CD4-positive, CD25-positive, alpha-beta regulatory T cell (primary cell): ENCODE measurements around the gene DDX54. TPM values are rescaled to one million over a fixed set of nuclear protein-coding genes. Genes with fewer than 3 reads are reported as not detected.

Source experiments
- ATAC-seq, 2 donors: fragments of 150-1000 bp; cut with Tn5 transposase; one replicate each; pipeline ENCODE4 v1.10.0; 2021; ENCODE audit warnings: low read depth in 2 of 2, moderate number of reproducible peaks in 2 of 2, moderate library complexity in 1 of 2
- DNase-seq, 3 donors: peaks; one replicate each; pipeline versions ENCODE4 v3.0.0 to v3.0.0-alpha.2; 2012 to 2022; ENCODE audit warnings: mixed read lengths in 1 of 3
- H3K27ac ChIP-seq: one replicate; pipeline ENCODE4 v1.7.0; 2013; ENCODE audit warnings: mild to moderate bottlenecking, low read length; ENCODE audit not compliant: insufficient read depth, poor library complexity, severe bottlenecking
- H3K27me3 ChIP-seq: one replicate; pipeline ENCODE4 v1.7.0; 2013; ENCODE audit warnings: low read length; ENCODE audit not compliant: control insufficient read depth, insufficient read depth
- H3K36me3 ChIP-seq: one replicate; pipeline ENCODE4 v1.7.0; 2013; ENCODE audit warnings: mild to moderate bottlenecking, low read length, moderate library complexity; ENCODE audit not compliant: control insufficient read depth, insufficient read depth
- H3K4me1 ChIP-seq: 2 replicates; pipeline ENCODE4 v1.7.0; 2013; ENCODE audit warnings: mild to moderate bottlenecking, low read length; ENCODE audit not compliant: insufficient read depth, control insufficient read depth, poor library complexity, severe bottlenecking
- H3K4me3 ChIP-seq: one replicate; pipeline ENCODE4 v1.7.0; 2013; ENCODE audit warnings: low read depth, mild to moderate bottlenecking, low read length, moderate library complexity
- H3K9me3 ChIP-seq, 2 experiments: 1 replicate in 1 of 2; 2 replicates in 1 of 2; pipeline ENCODE4 v1.7.0; 2013; ENCODE audit warnings: low read length in 2 of 2, mild to moderate bottlenecking in 1 of 2, moderate library complexity in 1 of 2; ENCODE audit not compliant: control insufficient read depth in 2 of 2
- H3K27ac Mint-ChIP-seq, 3 donors: one replicate each; pipeline ENCODE4 v1.8.0; 2020 to 2022; ENCODE audit warnings: mild to moderate bottlenecking in 3 of 3, mixed read lengths in 3 of 3, moderate library complexity in 2 of 3
- H3K27me3 Mint-ChIP-seq: one replicate; pipeline ENCODE4 v1.8.0; 2022; ENCODE audit warnings: mild to moderate bottlenecking, mixed read lengths
- H3K36me3 Mint-ChIP-seq: one replicate; pipeline ENCODE4 v1.8.0; 2020; ENCODE audit warnings: mixed read lengths
- H3K4me1 Mint-ChIP-seq, 4 donors: one replicate each; pipeline ENCODE4 v1.8.0; 2020 to 2022; ENCODE audit warnings: mixed read lengths in 4 of 4, mild to moderate bottlenecking in 1 of 4
- H3K4me3 Mint-ChIP-seq, 4 donors: one replicate each; pipeline ENCODE4 v1.8.0; 2020 to 2022; ENCODE audit warnings: mild to moderate bottlenecking in 4 of 4, mixed read lengths in 4 of 4, moderate library complexity in 3 of 4
- H3K9me3 Mint-ChIP-seq, 7 donors: one replicate each; pipeline ENCODE4 v1.8.0; 2020 to 2022; ENCODE audit warnings: mixed read lengths in 7 of 7, mild to moderate bottlenecking in 3 of 7, moderate library complexity in 2 of 7
- polyA plus RNA-seq, 4 donors: library from polyadenylated mRNA; unstranded; fragments of 300-500 nt; fragmentation: Illumina TruSeq; gene quantifications; one replicate each; pipeline ENCODE4 v1.2.3, GENCODE V29; 2021
- total RNA-seq: library from RNA; stranded (reverse); gene quantifications from one replicate; pipeline ENCODE4 v1.2.3, GENCODE V29; 2022

DDX54 gene
- total and polyA plus RNA-seq, 5 donors from 2014 or later = 12.5 to 75.5 (median 18.4) TPM

GRCh38 chr12:113163030-113163360, 22.3 kb downstream of the DDX54 start:
- Mint-ChIP-seq H3K4me3 (peak overlapping the region in 1 of 4 donors; percentile 15), H3K27me3 (no peaks in the 10 kb centered on the region), H3K36me3 (peaks cover 22% of the 10 kb centered on the region), H3K27ac (no peak overlapping the region), H3K9me3 (no peaks in the 10 kb centered on the region), H3K4me1 (no peaks in the 10 kb centered on the region)
- Histone ChIP-seq H3K9me3 (no peaks in the 10 kb centered on the region), H3K4me1 (no peaks in the 10 kb centered on the region), H3K27ac (no peak overlapping the region), H3K36me3 (peaks cover 86% of the 10 kb centered on the region), H3K27me3 (no peaks in the 10 kb centered on the region), H3K4me3 (no peak overlapping the region)
- ATAC-seq (no peak), DNase-seq (no peak)

- H3K9me3 Mint-ChIP-seq = no peaks in the 10 kb centered on the region
- Histone ChIP-seq H3K4me1 (no peaks in the 10 kb centered on the region), H3K36me3 (peaks cover 82% of the 10 kb centered on the region), H3K9me3 (no peaks in the 10 kb centered on the region), H3K27ac (no peak overlapping the region), H3K4me3 (no peak overlapping the region), H3K27me3 (no peaks in the 10 kb centered on the region)
- DNase-seq (no peak), ATAC-seq (no peak)
- H3K36me3 Mint-ChIP-seq = peaks cover 22% of the 10 kb centered on the region
- no peaks in the 10 kb centered on the region for H3K27me3 Mint-ChIP-seq
- H3K4me3 Mint-ChIP-seq = peak overlapping the region in 1 of 4 donors; percentile 15
- H3K27ac Mint-ChIP-seq = no peak overlapping the region
- no peaks in the 10 kb centered on the region for H3K4me1 Mint-ChIP-seq
Observed at GRCh38 chr12:113162102-113163029, 22.9 kb downstream of the DDX54 start.

GRCh38 chr12:113161415-113162016, 23.8 kb downstream of the DDX54 start:
- ATAC-seq = no peak
- no peaks in the 10 kb centered on the region for H3K27me3 Mint-ChIP-seq
- H3K4me3 Mint-ChIP-seq = no peak overlapping the region

GRCh38 chr12:113159937-113160336, 25.3 kb downstream of the DDX54 start:
- H3K36me3 ChIP-seq = peaks cover 59% of the 10 kb centered on the region
- no peak for ATAC-seq
- H3K27me3 Mint-ChIP-seq = no peaks in the 10 kb centered on the region

More at GRCh38 chr12:113161415-113162016, 23.8 kb downstream of the DDX54 start:
- no peaks in the 10 kb centered on the region for H3K27me3 ChIP-seq
- no peak overlapping the region for H3K27ac ChIP-seq
- DNase-seq = no peak
- H3K36me3 Mint-ChIP-seq = peaks cover 25% of the 10 kb centered on the region
- no peaks in the 10 kb centered on the region for H3K9me3 Mint-ChIP-seq
- H3K4me1 Mint-ChIP-seq = peaks cover 0 to 6% (median 1%) of the 10 kb centered on the region in 4 donors
- peaks cover 74% of the 10 kb centered on the region for H3K36me3 ChIP-seq
- H3K27ac Mint-ChIP-seq = no peak overlapping the region
- H3K4me1 ChIP-seq = no peaks in the 10 kb centered on the region
- no peaks in the 10 kb centered on the region for H3K9me3 ChIP-seq
- H3K4me3 ChIP-seq = no peak overlapping the region

GRCh38 chr12:113158439-113159203, 26.7 kb downstream of the DDX54 start:
- H3K27ac Mint-ChIP-seq = peak overlapping the region in 1 of 3 donors; percentile 25
- peaks cover 3 to 9% (median 5%) of the 10 kb centered on the region in 4 donors for H3K4me1 Mint-ChIP-seq
- no peak overlapping the region for H3K27ac ChIP-seq
- H3K4me1 ChIP-seq = peaks cover 12% of the 10 kb centered on the region
- no peak for DNase-seq
- peak overlapping the region in 1 of 4 donors; percentile 47 for H3K4me3 Mint-ChIP-seq
- H3K9me3 ChIP-seq = no peaks in the 10 kb centered on the region
- H3K4me3 ChIP-seq = no peak overlapping the region
- H3K27me3 ChIP-seq = no peaks in the 10 kb centered on the region
- H3K27me3 Mint-ChIP-seq = peaks cover 5% of the 10 kb centered on the region
- ATAC-seq = no peak
- peaks cover 19% of the 10 kb centered on the region for H3K36me3 Mint-ChIP-seq
- no peaks in the 10 kb centered on the region for H3K9me3 Mint-ChIP-seq
- H3K36me3 ChIP-seq = peaks cover 50% of the 10 kb centered on the region

More at GRCh38 chr12:113159937-113160336, 25.3 kb downstream of the DDX54 start:
- Mint-ChIP-seq H3K36me3 (peaks cover 19% of the 10 kb centered on the region), H3K9me3 (no peaks in the 10 kb centered on the region), H3K4me1 (peaks cover 0 to 6% (median 1%) of the 10 kb centered on the region in 4 donors), H3K4me3 (no peak overlapping the region), H3K27ac (no peak overlapping the region)
- DNase-seq = no peak
- no peaks in the 10 kb centered on the region for H3K27me3 ChIP-seq
- no peak overlapping the region for H3K4me3 ChIP-seq
- no peaks in the 10 kb centered on the region for H3K9me3 ChIP-seq
- no peak overlapping the region for H3K27ac ChIP-seq
- no peaks in the 10 kb centered on the region for H3K4me1 ChIP-seq

- no peaks in the 10 kb centered on the region for H3K9me3 ChIP-seq
- H3K9me3 Mint-ChIP-seq = no peaks in the 10 kb centered on the region
- H3K4me3 Mint-ChIP-seq = no peak overlapping the region
- H3K4me3 ChIP-seq = no peak overlapping the region
- no peak overlapping the region for H3K27ac ChIP-seq
- ATAC-seq = no peak
- H3K4me1 Mint-ChIP-seq = peaks cover 3 to 19% (median 9%) of the 10 kb centered on the region in 4 donors
- peak overlapping the region; percentile 5 to 68 (median 59) for H3K27ac Mint-ChIP-seq
- peaks cover 19% of the 10 kb centered on the region for H3K36me3 Mint-ChIP-seq
- H3K27me3 ChIP-seq = no peaks in the 10 kb centered on the region
- peaks cover 38% of the 10 kb centered on the region for H3K36me3 ChIP-seq
- peaks cover 24% of the 10 kb centered on the region for H3K4me1 ChIP-seq
- peaks cover 13% of the 10 kb centered on the region for H3K27me3 Mint-ChIP-seq
- DNase-seq = no peak
Observed at GRCh38 chr12:113157218-113157859, 27.9 kb downstream of the DDX54 start.

GRCh38 chr12:113155646-113156045, 29.6 kb downstream of the DDX54 start:
- Mint-ChIP-seq H3K4me1 (peaks cover 6 to 24% (median 11%) of the 10 kb centered on the region in 4 donors), H3K36me3 (peaks cover 18% of the 10 kb centered on the region), H3K27ac (no peak overlapping the region), H3K9me3 (no peaks in the 10 kb centered on the region), H3K4me3 (peak overlapping the region in 1 of 4 donors; percentile 21), H3K27me3 (peaks cover 20% of the 10 kb centered on the region)
- Histone ChIP-seq H3K4me3 (no peak overlapping the region), H3K27ac (no peak overlapping the region), H3K36me3 (peaks cover 26% of the 10 kb centered on the region), H3K9me3 (no peaks in the 10 kb centered on the region), H3K4me1 (peaks cover 24% of the 10 kb centered on the region), H3K27me3 (no peaks in the 10 kb centered on the region)
- DNase-seq (no peak), ATAC-seq (no peak)
